Suppressor macrophage treated with lipopolysaccharide for 4 hours (primary cell): Measurements from ENCODE around the gene AOC2.

Source experiments
- DNase-seq: peaks from one replicate; pipeline ENCODE4 v3.0.0-alpha.2; 2020

AOC2 gene, protein sequence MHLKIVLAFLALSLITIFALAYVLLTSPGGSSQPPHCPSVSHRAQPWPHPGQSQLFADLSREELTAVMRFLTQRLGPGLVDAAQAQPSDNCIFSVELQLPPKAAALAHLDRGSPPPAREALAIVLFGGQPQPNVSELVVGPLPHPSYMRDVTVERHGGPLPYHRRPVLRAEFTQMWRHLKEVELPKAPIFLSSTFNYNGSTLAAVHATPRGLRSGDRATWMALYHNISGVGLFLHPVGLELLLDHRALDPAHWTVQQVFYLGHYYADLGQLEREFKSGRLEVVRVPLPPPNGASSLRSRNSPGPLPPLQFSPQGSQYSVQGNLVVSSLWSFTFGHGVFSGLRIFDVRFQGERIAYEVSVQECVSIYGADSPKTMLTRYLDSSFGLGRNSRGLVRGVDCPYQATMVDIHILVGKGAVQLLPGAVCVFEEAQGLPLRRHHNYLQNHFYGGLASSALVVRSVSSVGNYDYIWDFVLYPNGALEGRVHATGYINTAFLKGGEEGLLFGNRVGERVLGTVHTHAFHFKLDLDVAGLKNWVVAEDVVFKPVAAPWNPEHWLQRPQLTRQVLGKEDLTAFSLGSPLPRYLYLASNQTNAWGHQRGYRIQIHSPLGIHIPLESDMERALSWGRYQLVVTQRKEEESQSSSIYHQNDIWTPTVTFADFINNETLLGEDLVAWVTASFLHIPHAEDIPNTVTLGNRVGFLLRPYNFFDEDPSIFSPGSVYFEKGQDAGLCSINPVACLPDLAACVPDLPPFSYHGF

DNA sequence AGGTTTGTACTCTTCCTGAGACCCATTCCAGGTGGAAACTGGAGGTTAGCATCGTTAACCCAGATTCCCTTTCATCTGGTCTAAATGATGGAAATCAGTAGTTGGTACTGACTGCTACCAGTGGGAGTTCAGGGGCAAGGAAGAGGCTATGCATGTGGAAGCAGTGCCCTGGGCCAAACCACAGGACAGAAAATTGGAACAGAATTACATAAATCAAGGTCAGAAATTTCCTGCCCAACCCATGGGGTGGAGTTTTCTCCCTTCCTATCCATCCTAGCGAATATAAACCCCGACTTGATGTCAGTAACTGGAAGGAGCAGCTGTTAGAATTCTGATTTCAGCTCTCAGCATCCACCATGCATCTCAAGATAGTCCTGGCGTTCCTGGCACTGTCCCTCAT is at the start of gene AOC2:
Gene AOC2, plus strand, starts transcription at position 310 of the 400 bp plus-strand sequence. Its CDS starts 47 bp downstream, at position 357.
- no peak for DNase-seq

DNA sequence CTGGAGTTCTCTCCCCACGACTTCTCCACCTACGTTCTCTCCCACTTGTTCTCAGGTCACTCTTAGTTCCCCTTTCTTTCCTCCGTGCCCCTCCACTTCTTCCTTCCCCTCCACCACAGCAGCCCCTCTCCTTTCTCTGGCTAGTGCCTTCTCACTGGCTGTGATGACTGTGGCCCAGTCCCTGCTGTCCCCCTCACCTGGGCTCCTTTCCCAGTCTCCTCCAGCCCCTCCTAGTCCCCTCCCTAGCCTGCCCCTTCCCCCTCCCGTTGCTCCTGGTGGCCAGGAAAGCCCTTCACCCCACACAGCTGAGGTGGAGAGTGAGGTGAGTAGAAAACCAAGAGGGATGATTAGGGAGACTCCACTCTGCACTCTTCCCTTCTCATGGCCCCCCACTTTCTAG is 49.3 kb upstream of the AOC2 start:
- DNase-seq: no peak

DNA sequence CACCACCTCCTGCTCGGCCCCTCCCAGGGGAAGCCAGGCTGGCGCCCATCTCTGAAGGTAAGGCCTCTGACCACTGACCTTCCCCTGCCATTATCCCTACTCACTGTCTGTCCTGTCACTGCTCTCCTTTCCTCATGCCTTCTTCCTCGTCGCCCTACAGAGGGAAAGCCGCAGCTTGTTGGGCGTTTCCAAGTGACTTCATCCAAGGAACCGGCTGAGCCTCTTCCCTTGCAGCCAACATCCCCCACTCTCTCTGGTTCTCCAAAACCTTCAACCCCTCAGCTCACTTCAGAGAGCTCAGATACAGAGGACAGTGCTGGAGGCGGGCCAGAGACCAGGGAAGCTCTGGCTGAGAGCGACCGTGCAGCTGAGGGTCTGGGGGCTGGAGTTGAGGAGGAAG is 48.9 kb upstream of the AOC2 start:
- no peak for DNase-seq

DNA sequence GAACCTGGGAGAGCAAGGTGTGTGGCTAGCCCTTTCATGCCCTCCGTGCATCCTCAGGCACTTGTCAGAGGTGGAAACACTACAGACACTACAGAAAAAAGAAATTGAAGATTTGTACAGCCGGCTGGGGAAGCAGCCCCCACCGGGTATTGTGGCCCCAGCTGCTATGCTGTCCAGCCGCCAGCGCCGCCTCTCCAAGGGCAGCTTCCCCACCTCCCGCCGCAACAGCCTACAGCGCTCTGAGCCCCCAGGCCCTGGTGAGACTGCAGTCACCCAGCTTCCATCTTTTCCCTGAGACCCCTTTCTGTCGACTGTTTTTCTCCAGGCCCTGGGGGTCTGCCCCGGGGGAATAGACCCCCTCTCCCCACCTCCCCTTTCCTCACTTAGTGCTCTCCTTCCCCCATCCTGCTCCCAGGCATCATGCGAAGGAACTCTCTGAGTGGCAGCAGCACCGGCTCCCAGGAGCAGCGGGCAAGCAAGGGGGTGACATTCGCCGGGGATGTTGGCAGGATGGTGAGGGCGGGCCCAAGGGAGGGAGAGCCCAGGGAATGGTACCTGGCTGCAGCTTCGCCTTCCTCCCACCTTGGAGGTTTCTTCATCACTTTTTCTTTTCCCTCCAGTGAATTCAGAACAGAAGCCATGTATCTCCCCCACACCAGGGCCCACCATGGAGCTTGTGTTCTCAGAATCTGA is 48.2 kb upstream of the AOC2 start:
- DNase-seq: no peak

DNA sequence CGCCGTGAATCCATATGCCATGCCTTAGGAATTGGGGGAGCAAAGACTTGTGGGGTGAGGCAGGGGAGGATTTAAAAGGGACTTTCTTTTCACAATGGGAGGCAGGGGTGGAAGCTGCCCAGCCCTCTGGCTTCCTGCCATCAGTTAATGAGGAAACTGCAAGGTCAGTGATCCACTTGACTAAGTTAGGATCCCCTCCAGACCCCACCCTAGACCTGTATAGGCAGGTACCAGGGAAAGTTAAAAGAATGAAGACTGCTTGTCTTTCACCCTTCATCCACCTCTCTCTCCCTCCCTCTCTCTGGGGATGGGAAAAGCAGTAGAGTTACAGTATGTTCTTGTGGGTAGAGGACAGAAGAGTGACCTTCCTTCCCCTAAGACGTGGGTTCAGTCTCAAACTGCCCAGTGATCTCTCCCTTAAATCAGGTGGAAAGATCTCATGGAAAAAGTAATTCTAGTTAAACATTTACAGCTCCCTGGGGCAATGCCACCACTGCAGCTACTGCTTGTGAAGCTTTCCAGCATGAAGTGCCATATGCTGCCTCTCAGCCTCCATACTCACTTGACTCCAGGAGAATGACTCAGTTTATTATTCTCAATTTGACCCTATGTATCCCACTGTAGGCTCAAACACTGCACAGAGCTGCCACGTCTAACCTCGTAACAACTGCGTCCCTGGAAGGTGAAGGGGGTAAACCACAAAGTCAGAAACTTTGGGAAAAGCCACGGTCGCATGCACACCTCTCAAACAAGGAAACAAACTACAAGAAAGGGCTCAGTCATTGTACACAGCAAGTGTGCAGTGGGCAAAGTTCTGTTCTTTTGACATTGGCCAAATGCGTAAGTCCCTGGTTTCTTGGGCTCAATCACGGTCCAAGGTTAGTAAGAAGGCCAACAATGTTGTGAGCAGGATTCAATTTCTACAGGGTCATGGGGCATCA is 47.0 kb upstream of the AOC2 start:
- DNase-seq: no peak

DNA sequence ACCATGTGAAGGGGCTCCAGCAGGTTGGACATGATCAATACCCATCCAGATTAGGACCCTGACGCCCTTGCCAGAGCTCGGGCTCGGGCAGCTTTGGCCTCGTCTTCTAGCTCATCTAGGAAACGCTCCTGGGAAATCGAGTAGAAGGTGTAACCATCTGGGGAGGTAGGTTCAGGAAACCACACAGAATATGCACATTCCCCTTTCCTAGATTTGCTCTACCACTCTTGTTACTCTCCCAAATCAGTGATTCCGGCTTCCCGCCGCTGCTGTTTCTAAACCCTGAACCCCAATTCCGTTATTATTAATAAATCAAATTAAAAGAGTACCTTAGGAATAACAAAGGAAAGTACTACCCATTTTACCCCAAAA is 46.4 kb upstream of the AOC2 start:
- DNase-seq: no peak

DNA sequence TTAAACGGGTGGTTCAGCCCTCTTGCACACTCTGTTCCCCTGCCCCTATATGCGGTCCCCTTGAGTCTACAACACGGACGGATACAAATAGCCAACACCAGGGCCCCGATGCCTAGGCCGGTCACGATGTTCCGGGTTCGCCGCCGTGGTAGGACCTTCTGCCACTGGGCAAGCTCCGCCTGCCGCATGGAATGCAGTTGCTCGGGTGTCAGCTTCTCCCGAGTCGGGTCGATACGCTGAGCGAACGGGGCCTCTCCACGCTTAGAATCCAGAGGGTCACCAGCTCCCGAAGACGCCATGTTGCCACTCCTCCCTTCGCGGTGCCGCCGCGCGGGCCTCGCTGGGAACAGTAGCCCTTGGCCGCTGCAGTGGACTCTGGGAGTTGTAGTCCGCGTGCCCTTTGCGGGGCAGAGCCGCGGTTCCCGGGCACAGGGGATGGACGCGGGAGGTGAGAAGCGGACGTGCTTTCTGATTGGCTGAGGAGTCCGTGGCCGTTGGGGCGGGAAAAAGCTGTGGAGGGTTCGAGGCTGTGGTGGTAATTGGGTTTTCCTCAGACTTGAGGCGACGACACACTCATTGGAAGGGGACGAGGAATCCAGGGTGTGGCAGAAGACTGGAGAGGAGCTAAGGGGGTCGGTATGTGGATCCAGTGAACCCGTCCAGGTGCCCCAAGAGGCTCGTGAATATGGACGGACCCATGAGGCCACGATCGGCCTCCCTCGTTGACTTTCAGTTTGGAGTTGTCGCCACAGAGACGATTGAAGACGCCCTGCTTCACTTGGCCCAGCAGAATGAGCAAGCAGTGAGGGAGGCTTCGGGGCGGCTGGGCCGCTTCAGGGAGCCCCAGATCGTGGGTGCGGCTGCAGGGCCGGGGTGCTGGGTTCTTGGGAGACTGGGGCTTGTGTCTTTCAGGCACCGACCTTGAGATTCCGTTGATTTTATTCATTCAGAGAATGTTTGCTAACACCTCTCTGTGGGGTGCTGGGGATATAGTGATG is 45.7 kb upstream of the AOC2 start, which contains the start of the genes CNTD1 and COA3:
Gene CNTD1, plus strand, starts transcription at position 479 of the 998 bp plus-strand sequence. Its CDS starts 207 bp downstream, at position 686.
Gene COA3, minus strand, starts transcription at position 322 of the 998 bp plus-strand sequence. Its CDS starts 23 bp downstream, at position 299.
- peak; percentile 85 for DNase-seq

DNA sequence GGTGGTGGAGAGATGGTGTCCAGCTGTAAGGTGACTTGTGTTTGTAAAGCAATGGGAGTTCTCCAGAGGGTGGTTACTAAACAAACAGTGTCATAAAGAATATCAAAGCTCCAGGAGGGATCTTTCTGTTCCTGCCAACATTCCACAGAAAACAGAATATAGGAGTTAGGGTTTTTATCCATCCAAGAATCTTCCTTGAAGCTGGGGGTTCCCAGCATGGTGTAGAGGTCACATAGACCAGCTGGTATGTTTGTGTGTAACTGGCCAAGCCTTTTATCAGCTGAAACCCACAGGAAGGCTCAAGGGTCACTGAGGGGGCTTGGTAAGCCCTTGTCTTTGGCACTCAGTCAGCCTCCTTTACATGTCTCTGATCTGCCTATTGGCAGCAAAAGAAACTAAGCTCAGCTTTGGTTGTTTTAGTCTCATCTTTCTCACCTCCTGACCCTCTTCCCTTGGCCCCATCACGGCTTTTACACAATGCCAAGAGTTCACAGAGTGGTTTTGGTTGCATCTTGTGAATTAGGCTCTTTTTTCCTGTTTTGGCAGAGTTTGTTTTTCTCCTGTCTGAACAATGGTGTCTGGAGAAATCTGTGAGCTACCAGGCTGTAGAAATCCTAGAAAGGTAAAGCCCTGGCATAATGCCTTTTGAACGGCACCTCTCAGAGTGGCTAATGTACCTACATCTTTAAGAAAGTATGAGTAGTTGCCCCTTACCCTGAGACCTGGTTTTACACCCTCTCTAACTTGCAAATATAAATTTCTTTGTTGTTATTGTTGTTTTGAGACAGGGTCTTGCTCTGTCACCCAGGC is 41.1 kb upstream of the AOC2 start:
- DNase-seq: no peak

DNA sequence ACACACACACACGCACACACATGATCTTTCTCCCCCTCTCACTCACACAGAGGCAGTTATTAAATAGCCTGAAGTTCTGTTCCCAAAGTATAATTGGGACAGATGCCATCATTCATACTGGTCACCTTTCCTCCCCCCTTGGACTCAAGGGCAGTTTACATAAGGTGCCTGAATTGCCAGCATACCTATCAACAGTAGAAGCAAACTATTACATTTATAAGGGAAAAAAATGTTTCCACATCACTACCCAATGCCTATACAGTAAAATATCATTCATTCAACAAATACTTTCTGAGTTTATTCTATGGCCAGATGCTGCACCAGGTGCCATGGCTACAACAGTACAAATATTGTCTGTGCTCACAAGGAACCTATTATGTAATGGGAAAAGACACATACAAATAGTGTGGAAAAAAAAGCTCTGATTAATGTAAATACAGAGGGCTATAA is 39.4 kb upstream of the AOC2 start:
- DNase-seq: no peak

DNA sequence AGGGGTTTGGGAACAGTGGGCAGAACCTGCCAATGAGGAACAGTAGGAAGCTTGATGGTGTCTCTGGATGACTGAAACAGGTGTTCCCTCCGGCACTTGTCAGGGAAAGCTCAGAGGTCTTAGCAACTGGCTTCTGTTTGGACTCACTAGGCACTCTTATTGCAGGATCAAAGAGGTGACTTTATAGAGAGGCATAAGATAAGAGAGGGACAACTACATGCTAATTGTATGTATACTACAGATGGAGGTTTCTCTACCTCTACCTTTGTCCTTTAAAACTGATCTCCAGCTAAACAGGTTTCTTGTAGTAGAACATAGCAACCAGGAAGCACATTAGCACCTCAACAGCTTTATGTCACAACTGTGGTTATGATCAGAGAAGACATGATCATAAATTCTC is 38.1 kb upstream of the AOC2 start:
- DNase-seq: no peak

DNA sequence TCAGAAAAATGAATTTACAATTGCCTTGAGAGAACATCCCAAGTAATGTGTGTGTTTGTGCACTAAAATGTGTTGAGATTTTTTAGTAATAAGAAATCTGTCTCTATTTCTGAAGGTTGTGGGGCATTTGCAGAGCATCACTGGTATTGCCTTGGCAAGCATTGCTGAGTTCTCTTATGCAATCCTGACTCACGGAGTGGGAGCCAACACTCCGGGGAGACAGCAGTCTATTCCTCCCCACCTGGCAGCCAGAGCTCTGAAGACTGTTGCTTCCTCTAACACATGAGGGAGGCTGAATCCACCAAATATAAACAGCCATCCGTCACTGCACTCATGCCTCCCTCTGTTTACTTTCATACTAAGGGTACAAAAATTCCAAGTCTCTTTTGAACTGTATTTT is 35.1 kb upstream of the AOC2 start:
- DNase-seq: no peak

DNA sequence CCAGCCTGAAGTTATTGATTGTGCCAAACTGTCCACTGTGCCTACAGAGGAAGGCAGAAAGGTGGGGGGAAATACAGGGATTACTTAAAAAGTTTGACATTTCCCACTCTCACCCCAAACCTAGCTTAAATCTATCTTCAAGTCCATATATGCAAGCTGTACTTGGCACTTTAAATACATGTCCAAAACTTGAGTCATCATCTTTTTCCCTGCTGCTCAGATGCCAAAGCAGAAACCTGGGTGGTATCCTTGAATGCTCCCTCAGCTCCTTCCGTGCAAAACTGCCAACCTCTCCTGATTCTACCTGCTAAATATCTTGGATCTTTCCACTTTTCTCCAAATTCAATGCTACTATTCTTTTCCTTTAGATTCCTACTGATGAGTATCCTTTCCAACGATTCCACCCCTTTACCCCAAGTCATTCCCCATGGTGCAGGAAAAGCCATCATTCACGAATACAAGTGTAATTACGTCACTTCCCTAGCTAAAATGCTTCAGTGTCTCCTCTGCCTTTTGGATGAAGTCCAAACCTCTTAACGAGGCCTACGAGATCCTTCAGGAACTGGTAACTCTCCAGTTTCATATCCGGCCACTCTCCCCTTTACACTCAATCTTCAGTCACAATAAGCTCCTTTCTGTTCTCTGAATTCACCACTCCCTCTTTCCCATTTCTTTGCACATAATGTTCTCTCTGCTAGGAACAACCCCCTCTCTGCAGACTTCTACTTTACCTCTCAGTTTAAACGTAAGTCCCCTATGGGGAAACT is 29.6 kb upstream of the AOC2 start:
- no peak for DNase-seq

DNA sequence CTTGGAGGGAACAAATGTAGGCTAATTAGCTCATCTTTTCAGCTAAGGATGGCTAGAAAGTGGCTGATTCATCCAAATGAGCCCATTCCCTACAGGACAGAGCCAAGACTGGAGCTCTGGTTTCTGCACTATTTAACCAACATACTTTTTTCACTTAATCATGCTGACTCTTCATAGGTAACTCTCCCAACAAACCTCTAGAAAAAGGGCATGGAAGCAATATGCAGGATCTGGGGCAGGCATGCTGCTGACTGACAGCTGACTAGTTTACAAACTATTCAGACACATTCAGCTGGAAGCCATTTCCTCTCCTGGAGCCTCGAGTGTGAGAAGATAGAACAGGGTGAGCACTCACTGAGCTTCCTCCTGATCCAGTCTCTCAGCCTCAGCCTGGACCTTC is 26.5 kb upstream of the AOC2 start:
- no peak for DNase-seq

DNA sequence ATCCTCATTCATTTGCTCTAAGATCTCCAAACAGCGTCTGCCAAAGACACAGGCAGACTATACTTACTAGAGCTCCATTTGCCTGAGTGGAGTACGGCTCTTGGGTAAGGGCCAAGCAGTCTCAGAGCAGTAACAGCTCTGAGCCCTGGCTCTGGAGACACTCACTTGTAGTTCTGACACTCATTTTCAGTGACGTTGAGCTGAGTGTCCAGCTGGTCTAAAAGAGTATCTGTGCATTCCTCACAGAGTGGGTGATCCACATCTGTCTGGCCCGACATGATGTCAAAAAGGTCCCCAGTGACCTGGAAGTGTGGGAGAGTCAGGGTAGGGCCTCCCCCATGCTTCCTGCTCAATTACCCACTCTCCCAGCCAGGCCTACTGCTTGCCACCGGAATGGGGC is 26.0 kb upstream of the AOC2 start:
- no peak for DNase-seq

DNA sequence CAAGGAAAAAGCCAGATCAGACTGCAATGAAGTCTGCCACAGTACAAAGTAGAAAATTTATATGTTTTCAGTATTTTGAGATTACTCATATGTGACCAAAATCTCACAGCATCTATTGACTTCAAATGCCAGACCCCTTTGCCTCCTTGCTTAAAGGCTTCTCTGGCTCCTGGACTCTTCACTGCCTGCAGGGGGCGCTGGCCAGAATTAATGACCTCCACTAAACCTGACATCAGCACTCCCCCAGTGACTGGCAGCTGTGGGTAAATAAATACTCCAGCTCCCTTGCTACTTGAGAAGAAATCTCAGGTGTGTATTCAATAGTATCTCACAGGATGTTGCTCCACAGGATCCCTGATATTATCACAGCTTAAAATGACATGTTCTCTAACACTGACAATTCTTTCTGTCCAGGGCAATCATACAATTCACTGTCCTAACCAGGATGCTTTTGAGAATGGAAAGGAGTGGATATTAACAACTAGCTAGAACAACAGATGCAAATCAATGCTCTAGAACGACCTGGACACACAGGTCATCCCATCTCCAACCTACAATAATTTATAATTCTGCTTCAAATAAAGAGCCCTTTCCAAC is 24.3 kb upstream of the AOC2 start:
- peak; percentile 85 for DNase-seq

DNA sequence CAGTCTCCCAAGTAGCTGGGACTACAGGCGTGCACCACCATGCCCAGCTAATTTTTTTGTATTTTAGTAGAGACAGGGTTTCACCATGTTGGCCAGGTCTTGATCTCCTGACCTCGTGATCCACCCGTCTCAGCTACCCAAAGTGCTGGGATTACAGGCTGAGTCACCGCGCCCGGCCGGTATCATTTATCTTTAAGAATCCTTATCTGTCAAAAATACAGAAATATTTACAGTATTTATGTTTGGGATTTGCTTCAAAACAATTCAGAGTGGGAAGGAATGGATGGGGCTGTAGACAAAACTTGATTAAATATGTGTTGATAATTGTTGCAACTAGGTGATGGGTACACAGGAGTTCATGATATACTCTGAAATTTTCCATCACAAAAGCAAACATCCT is 23.2 kb upstream of the AOC2 start:
- no peak for DNase-seq

DNA sequence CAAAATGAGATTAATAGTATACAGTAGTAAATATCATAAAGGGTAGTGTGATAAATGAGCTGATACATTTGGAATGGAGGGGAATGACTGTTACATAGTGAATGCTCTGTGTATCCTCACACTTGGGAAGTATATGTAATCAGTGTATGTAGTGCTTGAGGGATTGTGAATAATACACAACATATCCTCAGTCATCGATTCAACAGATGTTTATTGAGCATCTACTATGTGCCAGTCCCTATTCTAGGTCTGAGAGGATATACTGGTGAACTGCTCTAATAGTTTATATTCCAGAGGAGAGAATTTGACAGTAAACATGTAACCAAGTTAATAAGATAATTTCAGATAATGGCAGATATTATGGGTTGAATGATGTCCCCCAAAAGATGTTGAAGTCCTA is 16.9 kb upstream of the AOC2 start:
- DNase-seq: no peak

DNA sequence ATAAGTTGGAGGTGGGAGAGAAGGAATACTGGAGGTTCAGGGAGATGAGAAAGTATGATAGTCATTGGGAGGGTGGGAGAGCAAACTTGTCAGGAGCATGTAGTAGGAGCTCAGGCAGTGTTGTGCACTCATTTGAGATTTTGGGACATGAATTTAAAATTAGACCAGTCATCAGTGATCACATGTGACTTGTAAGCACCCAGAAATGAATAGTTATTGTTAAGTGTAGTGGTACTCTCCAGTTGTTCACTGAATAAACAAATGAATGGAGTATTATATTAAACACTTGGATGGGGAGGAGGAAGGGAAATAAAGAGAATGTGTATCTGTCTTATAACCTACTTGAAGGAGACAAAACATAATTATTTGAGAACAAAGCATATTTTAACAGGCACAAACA is 13.4 kb upstream of the AOC2 start:
- DNase-seq: no peak
